GM21717 (cell line): Measurements from ENCODE around the gene PXN.

Source experiments
- ATAC-seq: cut with Tn5 transposase; IDR thresholded peaks from one replicate; pipeline ENCODE4 v1.9.1; 2021; ENCODE audit warnings: mild to moderate bottlenecking, moderate library complexity; ENCODE audit not compliant: unreplicated experiment

PXN gene

GRCh38 chr12:120181991-120182631, 83.4 kb downstream of the PXN start:
- no peak for ATAC-seq

GRCh38 chr12:120180975-120181374, 84.6 kb downstream of the PXN start:
- ATAC-seq = no peak

DNA sequence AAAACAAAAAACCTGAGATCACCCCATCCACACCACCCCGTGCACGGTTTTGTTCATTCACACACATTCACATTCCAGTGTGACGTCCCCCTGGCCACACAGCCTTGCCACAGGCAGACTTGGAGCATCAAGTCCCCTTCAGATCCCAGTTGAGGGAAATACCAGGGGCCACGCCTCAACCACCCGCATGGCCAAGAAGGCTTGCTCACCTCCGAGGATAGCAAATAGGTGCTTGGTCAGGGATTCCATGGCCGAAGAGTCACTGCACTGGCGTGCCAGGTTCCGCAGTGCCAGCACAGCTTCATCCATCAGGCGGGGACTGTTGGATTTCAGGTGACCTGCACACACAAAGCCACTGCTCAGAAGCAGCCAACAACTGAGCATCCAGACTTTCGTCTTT, 90.0 kb downstream of the PXN start:
- ATAC-seq = no peak

GRCh38 chr12:120175062-120175461, 90.5 kb downstream of the PXN start:
- no peak for ATAC-seq

DNA sequence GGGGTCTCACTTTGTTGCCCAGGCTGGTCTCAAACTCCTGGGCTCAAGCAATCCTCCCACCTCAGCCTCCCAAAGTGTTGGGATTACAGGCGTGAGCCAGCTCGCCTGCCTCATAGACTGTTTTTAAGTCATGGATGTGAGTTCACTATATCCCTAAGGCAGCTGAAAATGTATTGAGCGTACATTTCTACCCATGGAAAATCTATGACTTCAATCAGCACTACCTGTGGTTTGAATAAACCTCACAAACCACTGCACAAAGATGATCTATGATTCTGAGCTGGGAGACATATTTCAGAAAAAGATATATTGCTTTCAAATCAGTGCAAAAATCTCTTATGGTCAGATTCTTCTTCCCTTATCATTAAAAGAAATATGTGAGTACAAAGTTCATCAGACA, 93.5 kb downstream of the PXN start:
- ATAC-seq = no peak

DNA sequence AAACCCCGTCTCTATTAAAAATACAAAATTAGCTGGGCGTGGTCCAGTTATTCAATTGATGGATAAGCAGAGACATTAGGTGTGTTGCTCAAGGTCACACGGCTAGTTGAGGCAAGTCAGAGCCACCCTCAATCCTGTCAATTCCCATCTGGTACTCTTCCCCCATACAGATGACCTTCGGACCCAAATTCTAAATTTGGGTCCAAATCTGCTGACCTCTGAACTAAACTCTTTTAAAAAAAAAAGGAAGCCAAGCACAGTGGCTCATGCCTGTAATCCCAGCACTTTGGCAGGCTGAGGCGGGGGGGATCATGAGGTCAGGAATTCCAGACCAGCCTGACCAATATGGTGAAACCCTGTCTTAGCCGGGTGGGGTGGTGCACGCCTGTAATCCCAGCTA, 94.9 kb downstream of the PXN start:
- no peak for ATAC-seq

- no peak for ATAC-seq
Observed at GRCh38 chr12:120169946-120170345, 95.6 kb downstream of the PXN start.

- no peak for ATAC-seq
Observed at GRCh38 chr12:120168337-120168736, 97.2 kb downstream of the PXN start.

GRCh38 chr12:120167529-120168095, 97.9 kb downstream of the PXN start:
- ATAC-seq = no peak

GRCh38 chr12:120164293-120164692, 101.2 kb downstream of the PXN start:
- ATAC-seq = no peak

DNA sequence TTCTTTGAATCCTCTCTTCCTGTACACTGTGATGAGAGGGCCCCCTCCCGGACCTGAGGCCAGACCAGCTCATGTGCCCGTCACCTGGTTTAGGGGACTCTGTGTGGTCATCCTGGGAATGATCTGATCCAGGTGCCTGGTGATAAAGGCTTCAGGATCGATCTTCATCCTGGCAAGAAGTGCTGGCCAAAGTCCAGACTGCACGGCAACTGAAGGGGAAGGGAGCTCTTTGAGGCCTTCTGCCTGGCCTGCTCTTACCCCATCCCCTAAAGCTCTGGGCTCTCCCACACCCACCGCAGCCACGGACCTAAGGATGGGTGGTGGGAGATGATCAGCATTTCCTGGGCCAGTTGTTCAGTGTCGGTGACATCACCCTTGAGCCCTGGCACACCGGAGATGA, 102.8 kb downstream of the PXN start:
- ATAC-seq = no peak

DNA sequence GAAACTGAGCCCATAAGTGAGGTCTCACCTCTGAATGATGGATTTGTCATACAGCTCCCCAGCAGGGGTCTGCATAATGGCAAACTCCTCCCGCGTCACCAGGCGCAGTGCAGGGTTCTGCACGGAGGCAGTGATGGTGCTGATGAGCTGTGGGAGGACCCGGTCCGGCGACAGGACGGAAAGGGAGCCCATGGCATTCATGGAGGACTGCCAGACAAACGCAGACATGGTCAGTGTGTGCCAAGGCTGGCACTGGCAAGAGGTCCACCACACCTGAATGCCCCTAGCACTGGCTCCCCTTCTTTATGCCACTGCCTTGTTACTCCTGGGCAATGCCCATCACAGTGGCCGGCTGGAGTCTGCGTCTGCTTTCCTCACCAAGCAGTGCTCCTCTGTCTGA, 103.7 kb downstream of the PXN start:
- no peak for ATAC-seq
